HepG2 (cell line): ENCODE data around the gene FAT1. TPM values are rescaled to one million over a fixed set of nuclear protein-coding genes. Genes with fewer than 3 reads are reported as not detected.

Source experiments
- ATAC-seq: fragments of 200-7000 bp; cut with Tn5 transposase; 3 replicates; pipeline ENCODE4 v1.9.1; 2020; ENCODE audit warnings: mild to moderate bottlenecking, moderate library complexity
- BruUV-seq: library from RNA; stranded (reverse); fragments of 400-500 nt; replicated peaks from 2 replicates; lab custom pipeline; 2021; lab: Mats Ljungman, UMichigan
- CTCF ChIA-PET: fragments of 300-600 bp; formaldehyde crosslinking; extraction: SDS; loops from one replicate; lab custom pipeline; 2021; ENCODE audit warnings: low total read pairs, inconsistent platforms, low intra/inter-chr PET ratio; lab: Yijun Ruan, JAX
- POLR2A ChIA-PET: fragments of 350-600 bp; sonication (Branson Sonifier 250); formaldehyde crosslinking; loops from one replicate; lab custom pipeline; 2020; ENCODE audit warnings: antibody characterized with exemption, inconsistent platforms; lab: Yijun Ruan, JAX
- DNase-seq: peaks from one replicate; pipeline ENCODE4 v3.0.0-alpha.2; 2015; ENCODE audit warnings: low spot score
- FAIRE-seq: peaks from 3 replicates; lab custom pipeline; 2011; peaks lifted over from hg19 to GRCh38; lab: Jason Lieb, UNC
- H2AFZ ChIP-seq: one replicate; pipeline ENCODE4 v1.6.1; 2011; ENCODE audit warnings: low read length, inconsistent platforms
- H3K27ac ChIP-seq: fragments of 300-600 bp; 3 replicates; pipeline ENCODE4 v1.8.0; 2011; ENCODE audit warnings: mixed run types, mild to moderate bottlenecking, mixed read lengths, low read length, inconsistent platforms; ENCODE audit not compliant: insufficient read depth; ENCODE audit errors: extremely low read length
- H3K27me3 ChIP-seq, 2 experiments: fragments of 200-600 bp in 1 of 2; 2 replicates in 1 of 2; 3 replicates in 1 of 2; pipeline versions ENCODE4 v1.6.0 to v1.8.0; 2011; ENCODE audit warnings: low read length in 2 of 2, mild to moderate bottlenecking in 2 of 2, moderate library complexity in 2 of 2, inconsistent platforms in 1 of 2; ENCODE audit not compliant: insufficient read depth in 2 of 2, control insufficient read depth in 1 of 2
- H3K36me3 ChIP-seq, 2 experiments: fragments of 200-600 bp in 1 of 2; replicated peaks in 1 of 2; 2 replicates in 1 of 2; 3 replicates in 1 of 2; pipeline versions ENCODE4 v1.5.1 to v1.8.0; 2011; ENCODE audit warnings: low read length in 2 of 2, inconsistent platforms in 1 of 2; ENCODE audit not compliant: insufficient read depth in 2 of 2, control insufficient read depth in 1 of 2
- H3K4me1 ChIP-seq: 2 replicates; pipeline ENCODE4 v1.5.1; 2012; ENCODE audit warnings: low read length, inconsistent platforms; ENCODE audit not compliant: insufficient read depth
- H3K4me2 ChIP-seq: 2 replicates; pipeline ENCODE4 v1.6.0; 2011; ENCODE audit warnings: low read depth, low read length, inconsistent platforms
- H3K4me3 ChIP-seq, 3 experiments: fragments of 200-600 bp in 1 of 3; sonication (generic), shearing (Covaris generic) in 1 of 3; replicated peaks in 1 of 3; 2 replicates each; pipeline ENCODE4 v1.5.1; 2011 to 2016; ENCODE audit warnings: low read length in 3 of 3, inconsistent platforms in 2 of 3, low read depth in 2 of 3, mild to moderate bottlenecking in 2 of 3, control low read depth in 1 of 3, mixed read lengths in 1 of 3; ENCODE audit not compliant: insufficient read depth in 1 of 3
- H3K79me2 ChIP-seq: one replicate; pipeline ENCODE4 v1.6.1; 2011; ENCODE audit warnings: low read length, inconsistent platforms; ENCODE audit not compliant: insufficient read depth
- H3K9ac ChIP-seq: 2 replicates; pipeline ENCODE4 v1.6.0; 2011; ENCODE audit warnings: mild to moderate bottlenecking, low read depth, low read length, inconsistent platforms; ENCODE audit not compliant: insufficient read depth
- H3K9me3 ChIP-seq: 2 replicates; pipeline ENCODE4 v1.5.1; 2012; ENCODE audit warnings: mild to moderate bottlenecking, low read length
- H4K20me1 ChIP-seq: 2 replicates; pipeline ENCODE4 v1.6.0; 2011; ENCODE audit warnings: inconsistent platforms, mild to moderate bottlenecking, low read length, moderate library complexity; ENCODE audit not compliant: insufficient read depth
- BRD4 ChIP-seq: sonication (generic); formaldehyde crosslinking; IDR thresholded peaks from 2 replicates; pipeline ENCODE4 v1.4.0; 2020; ENCODE audit warnings: missing genetic modification reagents
- CBX1 ChIP-seq: IDR thresholded peaks from one replicate; pipeline ENCODE4 v1.6.1; 2016; ENCODE audit warnings: antibody characterized with exemption, low read depth
- CEBPG ChIP-seq: IDR thresholded peaks from 2 replicates; pipeline ENCODE4 v1.6.1; 2016
- GTF2F1 ChIP-seq: fragments of 150-350 bp; IDR thresholded peaks from 2 replicates; pipeline ENCODE4 v1.6.1; 2014; ENCODE audit warnings: low read length
- HNF4G ChIP-seq, 2 experiments: sonication (generic) in 1 of 2; formaldehyde crosslinking in 1 of 2; IDR thresholded peaks; 2 replicates each; pipeline versions ENCODE4 v1.4.0 to v1.6.1; 2011 to 2020; ENCODE audit warnings: borderline replicate concordance in 2 of 2, low read depth in 2 of 2, mild to moderate bottlenecking in 2 of 2, low read length in 1 of 2, missing genetic modification reagents in 1 of 2, moderate library complexity in 1 of 2
- HOXA5 ChIP-seq: sonication (generic); formaldehyde crosslinking; IDR thresholded peaks from 2 replicates; pipeline ENCODE4 v1.4.0; 2020; ENCODE audit warnings: missing genetic modification reagents
- SP140L ChIP-seq: sonication (generic); formaldehyde crosslinking; IDR thresholded peaks from 2 replicates; pipeline ENCODE4 v1.4.0; 2020; ENCODE audit warnings: missing genetic modification reagents, borderline replicate concordance
- SP2 ChIP-seq: sonication (generic); formaldehyde crosslinking; IDR thresholded peaks from 2 replicates; pipeline ENCODE4 v1.5.1; 2020; ENCODE audit warnings: mild to moderate bottlenecking, missing genetic modification reagents
- SPEN ChIP-seq: sonication (generic); formaldehyde crosslinking; IDR thresholded peaks from 2 replicates; pipeline ENCODE4 v1.5.1; 2020; ENCODE audit warnings: low read depth, mild to moderate bottlenecking, missing genetic modification reagents
- YEATS4 ChIP-seq: sonication (generic); formaldehyde crosslinking; IDR thresholded peaks from 2 replicates; pipeline ENCODE4 v1.4.0; 2020; ENCODE audit warnings: missing genetic modification reagents, borderline replicate concordance
- ZFYVE20 ChIP-seq: sonication (generic); formaldehyde crosslinking; IDR thresholded peaks from 2 replicates; pipeline ENCODE4 v1.8.0; 2023; ENCODE audit warnings: low read depth, mild to moderate bottlenecking, moderate library complexity, missing genetic modification reagents, borderline replicate concordance
- ZMYM3 ChIP-seq: sonication (generic); formaldehyde crosslinking; IDR thresholded peaks from 2 replicates; pipeline ENCODE4 v1.5.1; 2020; ENCODE audit warnings: mild to moderate bottlenecking, missing genetic modification reagents
- ZNF225 ChIP-seq: sonication (generic); formaldehyde crosslinking; IDR thresholded peaks from 2 replicates; pipeline ENCODE4 v1.4.0; 2020; ENCODE audit warnings: mild to moderate bottlenecking, missing genetic modification reagents
- ZNF253 ChIP-seq: sonication (generic); formaldehyde crosslinking; IDR thresholded peaks from 2 replicates; pipeline ENCODE4 v1.8.0; 2022; ENCODE audit warnings: mild to moderate bottlenecking, missing genetic modification reagents, borderline replicate concordance
- ZNF333 ChIP-seq: sonication (generic); formaldehyde crosslinking; IDR thresholded peaks from 2 replicates; pipeline ENCODE4 v1.4.0; 2020; ENCODE audit warnings: mild to moderate bottlenecking, missing genetic modification reagents, borderline replicate concordance
- ZNF510 ChIP-seq: sonication (generic); formaldehyde crosslinking; IDR thresholded peaks from 2 replicates; pipeline ENCODE4 v1.4.0; 2020; ENCODE audit warnings: low read depth, mild to moderate bottlenecking, missing genetic modification reagents
- ZNF512B ChIP-seq: sonication (generic); formaldehyde crosslinking; IDR thresholded peaks from 2 replicates; pipeline ENCODE4 v1.5.1; 2020; ENCODE audit warnings: missing genetic modification reagents, mild to moderate bottlenecking, borderline replicate concordance
- ZNF562 ChIP-seq: sonication (generic); formaldehyde crosslinking; IDR thresholded peaks from 2 replicates; pipeline ENCODE4 v1.8.0; 2022; ENCODE audit warnings: missing genetic modification reagents, borderline replicate concordance
- ZNF652 ChIP-seq: IDR thresholded peaks from 2 replicates; pipeline ENCODE4 v1.6.1; 2016; ENCODE audit warnings: low read depth, borderline replicate concordance
- ZNF746 ChIP-seq: sonication (generic); formaldehyde crosslinking; IDR thresholded peaks from 2 replicates; pipeline ENCODE4 v1.8.0; 2022; ENCODE audit warnings: mild to moderate bottlenecking, missing genetic modification reagents
- ZNF747 ChIP-seq: sonication (generic); formaldehyde crosslinking; IDR thresholded peaks from 2 replicates; pipeline ENCODE4 v1.8.1; 2023; ENCODE audit warnings: missing genetic modification reagents, mild to moderate bottlenecking, borderline replicate concordance
- ZNF781 ChIP-seq: sonication (generic); formaldehyde crosslinking; IDR thresholded peaks from 2 replicates; pipeline ENCODE4 v1.5.1; 2020; ENCODE audit warnings: borderline replicate concordance, mild to moderate bottlenecking, missing genetic modification reagents; ENCODE audit errors: not compliant biosample characterization
- ZNF788 ChIP-seq: sonication (generic); formaldehyde crosslinking; IDR thresholded peaks from 2 replicates; pipeline ENCODE4 v1.5.0; 2020; ENCODE audit warnings: mild to moderate bottlenecking, missing genetic modification reagents, borderline replicate concordance
- ZNF878 ChIP-seq: sonication (generic); formaldehyde crosslinking; IDR thresholded peaks from 2 replicates; pipeline ENCODE4 v1.8.1; 2023; ENCODE audit warnings: mild to moderate bottlenecking, missing genetic modification reagents, moderate library complexity
- WGBS: methylation state at CpG from one replicate; pipeline ENCODE4 v1.1.6; 2017; ENCODE audit warnings: low lambda C conversion rate; 5-methylcytosine and 5-hydroxymethylcytosine counted together
- in situ Hi-C: cut with HindIII; loops from 2 replicates; pipeline ENCODE4 v1.10.0; 2017; ENCODE audit warnings: low pct_unique_long_range_greater_than_20kb; ENCODE audit not compliant: extremely low pct_ligation_motif_present
- intact Hi-C: fragments of 100-400 bp; cut with micrococcal nuclease; formaldehyde crosslinking; loops from one replicate; pipeline ENCODE4 v1.10.0; 2022; ENCODE audit not compliant: unreplicated experiment
- polyA plus RNA-seq, 8 experiments: library from polyadenylated mRNA; depleted of rRNA in 3 of 8; stranded (reverse) in 7 of 8; unstranded in 1 of 8; fragments of >200 nt; fragmentation: Illumina TruSeq in 4 of 8; extraction: Trizol in 4 of 8; gene quantifications; 2 replicates each; pipeline versions ENCODE4 v1.2.1 to v1.2.3, GENCODE V29; 2011 to 2016; ENCODE audit warnings: low read depth in 4 of 8, missing spikeins in 1 of 8, mixed read lengths in 1 of 8; ENCODE audit not compliant: insufficient read depth in 1 of 8
- total RNA-seq, 5 experiments: library from RNA; depleted of rRNA; stranded (reverse); fragments of >200 nt; fragmentation: Illumina TruSeq; extraction: Trizol; gene quantifications; 2 replicates each; pipeline ENCODE4 v1.2.3, GENCODE V29; 2016; ENCODE audit warnings: low read depth in 1 of 5

FAT1 gene
- total and polyA plus RNA-seq, 2 of the 13 experiments (the other 11 are each of a cell fraction or from before 2014, with no cell fraction given) = 185 to 216 TPM

GRCh38 chr4:186749611-186750281 lies 26.1 kb upstream of the FAT1 start:
- no peaks in the 10 kb centered on the region for H3K9me3 ChIP-seq
- intact Hi-C loops (no loop called here), in situ Hi-C loops (loop anchor here (25.0 kb wide), 1 partner anchor 188 kb away; no protein-coding TSS in a partner anchor)
- no peaks in the 10 kb centered on the region for H3K27me3 ChIP-seq
- no peak overlapping the region for H3K9ac ChIP-seq
- CTCF ChIA-PET = no interaction called here
- FAIRE-seq = no peak
- POLR2A ChIA-PET = no interaction called here
- no TSS peak for BruUV-seq
- WGBS = 89% methylated on average over 11 of the region's 15 CpGs
- H4K20me1 ChIP-seq = no peaks in the 10 kb centered on the region
- H3K4me2 ChIP-seq = peak overlapping the region; percentile 39; the same call in 1 of the 2 replicates
- H3K79me2 ChIP-seq = no peaks in the 10 kb centered on the region
- peak overlapping the region; percentile 31 for H3K27ac ChIP-seq
- peak; percentile 47 for DNase-seq
- no peak overlapping the region for H3K4me3 ChIP-seq
- H2AFZ ChIP-seq = no peak overlapping the region
- peak; percentile 62 for ATAC-seq
- H3K4me1 ChIP-seq = peaks cover 55% of the 10 kb centered on the region
- no peaks in the 10 kb centered on the region for H3K36me3 ChIP-seq
- no peak for TF ChIP-seq ZNF878 (CRISPR knock-in tag)
- TF ChIP-seq ZFYVE20 (CRISPR knock-in tag) = no peak
- TF ChIP-seq GTF2F1 = no peak
- no peak for TF ChIP-seq ZNF253 (CRISPR knock-in tag)
- no peak for TF ChIP-seq ZNF652 (CRISPR knock-in tag)
- TF ChIP-seq ZNF788 = 0 out of 2 replicates have a peak, but pooled peaks have one; percentile 49
- peak; percentile 46; the same call in 1 of the 2 replicates for TF ChIP-seq YEATS4
- TF ChIP-seq SPEN (CRISPR knock-in tag) = no peak
- TF ChIP-seq ZNF562 = no peak
- TF ChIP-seq SP2 = peak; percentile 25; the same call in 1 of the 2 replicates
- TF ChIP-seq ZNF781 (CRISPR knock-in tag) = no peak
- no peak for TF ChIP-seq ZNF510 (CRISPR knock-in tag)
- TF ChIP-seq ZNF512B (CRISPR knock-in tag) = no peak
- 0 out of 2 replicates have a peak, but pooled peaks have one; percentile 24 for TF ChIP-seq HNF4G (IDR thresholded peaks at IDR 0.05; ENCODE audit: borderline replicate concordance, low read depth, low read length)
- TF ChIP-seq HNF4G (CRISPR knock-in tag; IDR thresholded peaks at IDR 0.05; ENCODE audit: borderline replicate concordance, low read depth) = no peak
- no peak for TF ChIP-seq ZNF746
- no peak for TF ChIP-seq ZMYM3 (CRISPR knock-in tag)
- TF ChIP-seq ZNF747 (CRISPR knock-in tag) = 0 out of 2 replicates have a peak, but pooled peaks have one; percentile 28
- no peak for TF ChIP-seq SP140L (CRISPR knock-in tag)
- TF ChIP-seq HOXA5 = no peak
- no peak for TF ChIP-seq CBX1
- TF ChIP-seq ZNF333 (CRISPR knock-in tag) = no peak
- peak; percentile 58 for TF ChIP-seq CEBPG (CRISPR knock-in tag)
- TF ChIP-seq ZNF225 (CRISPR knock-in tag) = no peak
- TF ChIP-seq BRD4 = no peak
